Measurements from ENCODE around the gene PHACTR3.

The PHACTR3 gene

DNA sequence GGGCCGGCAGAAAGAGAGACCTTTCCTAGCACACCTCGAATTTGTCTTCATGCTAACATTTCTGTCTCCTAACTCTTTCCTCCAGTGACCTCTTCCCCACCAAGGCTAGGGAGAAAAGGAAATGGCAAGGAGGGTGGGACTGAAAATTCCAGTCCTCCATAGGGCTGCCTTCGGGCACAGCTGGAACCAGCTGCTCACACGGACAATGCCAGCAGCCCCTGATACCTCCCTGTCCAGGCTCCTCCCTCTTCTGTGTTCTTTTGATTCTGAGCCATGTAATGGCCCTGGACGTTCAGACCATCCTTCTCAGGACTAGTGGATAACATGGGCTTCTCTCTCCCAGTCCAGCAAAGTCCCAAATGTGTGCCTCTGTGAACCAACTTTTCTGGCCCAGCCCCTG is 29.1 kb upstream of the PHACTR3 start:
- DNase-seq, result no peak

DNA sequence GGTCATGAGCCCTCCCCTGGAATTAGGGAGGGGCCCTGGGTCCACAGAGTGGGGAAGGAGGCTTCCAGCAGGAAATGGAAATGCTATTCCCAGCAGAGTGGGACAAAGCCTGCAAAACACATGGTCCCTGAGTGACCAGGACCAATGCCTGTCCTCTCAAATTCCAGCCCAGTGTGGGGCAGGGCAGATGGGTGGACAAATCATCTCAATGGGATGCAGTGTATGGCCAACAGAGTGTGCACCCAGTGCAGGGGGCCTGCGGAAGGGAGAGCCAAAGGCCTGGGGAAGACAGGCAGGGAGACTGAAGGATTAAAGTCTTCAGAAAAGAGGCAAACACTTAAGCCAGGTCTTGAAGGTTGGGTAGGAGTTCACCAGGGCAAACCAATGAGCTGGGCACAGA is 28.7 kb upstream of the PHACTR3 start:
- DNase-seq, result no peak

GRCh38 chr20:59576216-59576953 is 28.0 kb upstream of the PHACTR3 start:
- DNase-seq, result no peak

GRCh38 chr20:59577037-59577808 is 27.1 kb upstream of the PHACTR3 start:
- no peak for DNase-seq

DNA sequence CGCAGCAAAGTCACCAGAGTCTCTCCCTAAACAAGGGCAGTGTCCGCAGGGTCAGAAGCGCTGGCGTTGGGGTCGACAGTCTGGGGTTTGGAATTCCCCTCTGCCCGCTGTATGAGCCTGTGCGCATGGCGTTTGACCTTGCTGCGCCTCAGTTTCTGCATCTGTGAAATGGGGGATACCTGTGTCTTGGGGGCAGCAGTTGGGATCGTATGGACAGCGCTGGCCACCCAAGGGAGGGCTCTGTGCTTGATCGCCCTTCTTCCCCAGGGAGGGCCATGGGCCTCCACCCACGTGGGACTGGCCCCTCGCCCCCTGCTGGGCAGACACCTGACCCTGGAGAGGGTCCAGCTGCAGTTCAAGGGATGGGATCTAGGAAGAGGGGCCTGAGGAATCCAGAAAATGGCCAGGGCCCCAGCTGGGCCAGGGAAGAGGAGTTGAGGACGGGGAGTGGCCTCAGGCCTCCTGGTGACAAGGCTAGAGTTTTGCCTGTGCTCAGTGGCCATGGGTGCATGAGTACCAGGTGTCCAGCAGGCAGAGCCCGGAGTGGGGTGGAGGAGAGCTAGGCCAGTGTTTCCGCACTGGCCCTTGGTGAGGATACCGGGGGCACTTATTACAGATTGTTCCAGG is 26.4 kb upstream of the PHACTR3 start:
- DNase-seq, result no peak

- no peak for DNase-seq
Measured at GRCh38 chr20:59578436-59579403, 25.6 kb upstream of the PHACTR3 start.

GRCh38 chr20:59579404-59580145 is 24.8 kb upstream of the PHACTR3 start:
- DNase-seq, result no peak

GRCh38 chr20:59580146-59580946 is 24.0 kb upstream of the PHACTR3 start:
- DNase-seq, result no peak

DNA sequence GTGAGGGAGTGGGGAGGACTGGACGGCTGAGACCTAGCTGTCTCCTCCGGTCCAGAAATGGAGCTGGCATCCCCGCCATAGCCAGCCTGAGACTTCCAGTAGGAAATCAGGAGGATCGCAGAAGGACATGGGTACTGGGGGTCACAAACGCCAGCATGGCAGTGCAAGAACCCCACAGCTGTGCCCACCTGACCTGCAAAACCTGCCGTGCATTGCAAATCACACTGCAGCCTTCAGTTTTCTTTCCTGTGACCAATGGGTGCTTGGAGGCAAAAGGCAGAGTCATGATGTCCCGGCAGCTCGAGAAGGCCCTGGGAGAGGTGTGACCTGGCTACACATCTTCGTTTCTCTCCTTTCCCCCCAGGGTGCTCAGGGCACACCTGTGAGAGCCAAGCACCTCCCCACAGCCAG is 23.3 kb upstream of the PHACTR3 start:
- DNase-seq, result no peak

- DNase-seq, result no peak
Measured at GRCh38 chr20:59581993-59582679, 22.2 kb upstream of the PHACTR3 start.

DNA sequence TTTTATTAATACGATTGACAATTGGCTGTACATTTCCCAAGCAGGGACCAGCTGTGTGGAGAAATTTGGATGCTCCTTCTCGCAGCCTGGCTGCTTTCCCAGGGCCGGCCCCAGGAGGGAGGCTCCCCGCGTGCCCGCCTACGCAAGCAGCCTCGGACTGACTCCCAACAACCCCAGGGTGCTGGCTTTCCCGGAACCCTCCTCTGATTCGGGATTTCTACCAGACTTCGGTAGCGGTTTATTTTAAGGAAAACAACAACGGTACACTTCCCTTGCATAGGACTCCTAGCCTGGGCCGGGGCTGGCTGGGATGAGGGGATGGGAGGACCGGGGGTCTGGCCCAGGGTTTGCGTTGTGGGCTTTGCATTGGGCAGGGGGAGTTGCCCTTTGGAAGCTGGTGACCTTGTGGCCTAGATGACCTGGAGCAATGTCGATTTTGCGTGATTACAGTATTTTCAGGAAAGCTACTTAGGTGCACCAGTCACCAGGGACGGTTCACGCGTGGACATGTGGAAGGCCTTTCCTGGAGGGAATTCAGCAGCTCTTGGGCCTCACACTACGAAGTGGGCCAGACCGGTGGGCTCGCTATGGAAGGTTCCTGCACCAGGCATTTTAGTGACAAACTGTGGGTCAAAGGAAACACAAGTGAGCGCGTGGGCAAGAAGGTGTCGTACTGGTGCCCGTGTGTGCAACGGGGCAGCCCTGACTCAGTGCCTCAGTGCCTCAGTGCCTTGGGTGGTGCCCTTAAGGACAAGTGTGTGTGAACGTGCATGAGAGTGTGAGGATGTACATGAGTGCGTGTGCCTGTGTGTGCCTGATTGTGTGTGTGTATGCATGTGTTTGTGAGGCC is 20.7 kb upstream of the PHACTR3 start:
- DNase-seq, result no peak

DNA sequence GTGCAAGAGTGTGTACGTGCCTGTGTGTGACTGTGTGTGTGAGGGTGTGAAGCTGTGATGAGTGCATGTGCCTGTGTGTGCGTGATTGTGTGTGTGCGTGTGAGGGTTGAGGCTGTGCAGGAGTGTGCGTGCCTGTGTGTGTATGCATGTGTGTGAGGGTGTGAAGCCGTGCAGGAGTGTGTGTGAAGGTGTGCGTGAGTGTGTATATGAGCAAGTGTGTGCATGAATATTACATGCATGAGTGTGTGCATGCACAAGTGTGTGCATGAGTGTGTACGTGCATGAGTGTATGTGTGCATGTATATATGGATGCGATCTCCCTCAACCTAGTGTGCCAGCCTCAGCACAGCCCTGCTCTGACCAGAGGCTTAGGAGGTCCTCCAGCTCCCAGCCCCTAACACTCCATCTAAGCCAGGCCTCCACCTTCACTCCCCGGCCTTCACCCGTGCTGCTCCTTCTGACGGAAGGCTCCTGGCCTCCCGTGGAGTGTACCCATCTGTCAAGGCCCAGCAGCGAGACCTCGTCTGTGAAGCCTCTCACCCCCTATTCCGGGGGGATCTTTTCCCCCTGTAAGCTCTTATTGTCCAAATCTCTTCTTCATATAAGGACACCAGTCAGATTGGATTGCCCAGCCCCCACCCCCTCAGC is 19.9 kb upstream of the PHACTR3 start:
- DNase-seq, result no peak

GRCh38 chr20:59585714-59586409 is 18.5 kb upstream of the PHACTR3 start:
- DNase-seq, result no peak

GRCh38 chr20:59586613-59587012 is 17.7 kb upstream of the PHACTR3 start:
- DNase-seq, result no peak

DNA sequence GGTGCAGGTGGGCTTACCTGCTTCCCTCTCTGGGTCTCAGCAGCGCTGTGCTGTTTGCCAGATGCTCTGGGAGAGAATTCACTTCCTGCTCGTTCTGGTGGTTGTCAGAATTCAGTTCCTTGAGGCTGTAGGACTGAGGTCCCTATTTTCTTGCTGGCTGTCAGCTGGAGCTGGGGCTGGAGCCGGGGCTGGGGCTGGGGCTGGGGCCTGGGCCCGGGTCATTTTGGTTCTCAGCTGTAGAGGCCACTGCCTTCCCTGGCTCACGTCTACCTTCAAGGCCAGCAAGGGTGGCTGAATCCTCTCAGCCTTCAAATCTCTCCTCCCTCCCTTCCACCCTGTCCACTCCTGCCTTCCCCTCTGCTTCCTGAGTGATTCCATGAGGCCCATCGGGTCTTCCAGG is 16.8 kb upstream of the PHACTR3 start:
- no peak for DNase-seq

GRCh38 chr20:59588236-59588855 is 16.0 kb upstream of the PHACTR3 start:
- DNase-seq, result no peak

GRCh38 chr20:59589086-59589684 is 15.2 kb upstream of the PHACTR3 start:
- DNase-seq, result no peak

Data from NCI-H187 (cell line).